H9 (cell line): ENCODE data around the gene STX8. TPM values are rescaled to one million over a fixed set of nuclear protein-coding genes. Genes with fewer than 3 reads are reported as not detected.

Source experiments
- DNase-seq: peaks from one replicate; pipeline ENCODE4 v3.0.0-alpha.2; 2017
- H2AFZ ChIP-seq: one replicate; pipeline ENCODE4 v1.6.1; 2013; ENCODE audit warnings: mild to moderate bottlenecking, low read length, control low read depth, moderate library complexity
- H2AK5ac ChIP-seq: 2 replicates; pipeline ENCODE4 v1.6.1; 2013; ENCODE audit warnings: low read length, control low read depth, mixed read lengths; ENCODE audit not compliant: insufficient read length
- H2BK120ac ChIP-seq: one replicate; pipeline ENCODE4 v1.6.1; 2013; ENCODE audit warnings: low read depth, mild to moderate bottlenecking, low read length, control low read depth, inconsistent platforms; ENCODE audit not compliant: poor library complexity, severe bottlenecking
- H2BK12ac ChIP-seq: 2 replicates; pipeline ENCODE4 v1.6.1; 2013; ENCODE audit warnings: low read length, control low read depth, mixed read lengths, low read depth; ENCODE audit not compliant: insufficient read length
- H2BK15ac ChIP-seq: 2 replicates; pipeline ENCODE4 v1.6.1; 2013; ENCODE audit warnings: low read depth, low read length, control low read depth
- H2BK20ac ChIP-seq: one replicate; pipeline ENCODE4 v1.6.1; 2013; ENCODE audit warnings: low read depth, mild to moderate bottlenecking, low read length, control low read depth, inconsistent platforms; ENCODE audit not compliant: poor library complexity, severe bottlenecking
- H2BK5ac ChIP-seq: 2 replicates; pipeline ENCODE4 v1.6.1; 2013; ENCODE audit warnings: low read length, control low read depth, mixed read lengths; ENCODE audit not compliant: insufficient read length
- H3K14ac ChIP-seq: 2 replicates; pipeline ENCODE4 v1.6.1; 2013; ENCODE audit warnings: low read length, control low read depth; ENCODE audit not compliant: insufficient read depth
- H3K18ac ChIP-seq: 2 replicates; pipeline ENCODE4 v1.6.1; 2013; ENCODE audit warnings: low read depth, mild to moderate bottlenecking, mixed read lengths, low read length, control low read depth; ENCODE audit not compliant: insufficient read length
- H3K23ac ChIP-seq: 2 replicates; pipeline ENCODE4 v1.6.1; 2013; ENCODE audit warnings: low read length, control low read depth, mixed read lengths, low read depth; ENCODE audit not compliant: insufficient read length
- H3K23me2 ChIP-seq: 2 replicates; pipeline ENCODE4 v1.6.1; 2013; ENCODE audit warnings: low read depth, mild to moderate bottlenecking, mixed read lengths, low read length, control low read depth; ENCODE audit not compliant: insufficient read length, poor library complexity, severe bottlenecking
- H3K27ac ChIP-seq: 2 replicates; pipeline ENCODE4 v1.5.1; 2013; ENCODE audit warnings: low read length, control low read depth, mixed read lengths, low read depth; ENCODE audit not compliant: insufficient read length
- H3K27me3 ChIP-seq: 2 replicates; pipeline ENCODE4 v1.6.1; 2013; ENCODE audit warnings: low read length, control low read depth, inconsistent platforms; ENCODE audit not compliant: insufficient read depth
- H3K4ac ChIP-seq: 2 replicates; pipeline ENCODE4 v1.6.1; 2013; ENCODE audit warnings: low read depth, mild to moderate bottlenecking, control low read depth, inconsistent platforms, low read length, moderate library complexity
- H3K4me1 ChIP-seq: 2 replicates; pipeline ENCODE4 v1.6.1; 2013; ENCODE audit warnings: low read length, control low read depth, inconsistent platforms; ENCODE audit not compliant: insufficient read depth
- H3K4me2 ChIP-seq: 2 replicates; pipeline ENCODE4 v1.6.1; 2013; ENCODE audit warnings: low read length, control low read depth, mixed read lengths; ENCODE audit not compliant: insufficient read length, insufficient read depth
- H3K56ac ChIP-seq: 2 replicates; pipeline ENCODE4 v1.6.1; 2013; ENCODE audit warnings: low read depth, mild to moderate bottlenecking, mixed read lengths, low read length, control low read depth; ENCODE audit not compliant: insufficient read length
- H3K79me1 ChIP-seq: 2 replicates; pipeline ENCODE4 v1.6.1; 2013; ENCODE audit warnings: low read depth, mild to moderate bottlenecking, moderate library complexity, low read length, control low read depth, inconsistent platforms; ENCODE audit not compliant: insufficient read depth, poor library complexity, severe bottlenecking
- H3K79me2 ChIP-seq: 2 replicates; pipeline ENCODE4 v1.6.1; 2013; ENCODE audit warnings: low read length, control low read depth, inconsistent platforms; ENCODE audit not compliant: insufficient read depth
- H3K9ac ChIP-seq: 2 replicates; pipeline ENCODE4 v1.6.1; 2013; ENCODE audit warnings: low read length, control low read depth, mixed read lengths; ENCODE audit not compliant: insufficient read length; ENCODE audit errors: extremely low read depth
- H3K9me3 ChIP-seq: one replicate; pipeline ENCODE4 v1.6.1; 2013; ENCODE audit warnings: low read depth, low read length, inconsistent platforms; ENCODE audit not compliant: control insufficient read depth
- H3T11ph ChIP-seq: one replicate; pipeline ENCODE4 v1.6.1; 2013; ENCODE audit warnings: mild to moderate bottlenecking, low read length, control low read depth, inconsistent platforms
- H4K20me1 ChIP-seq: one replicate; pipeline ENCODE4 v1.6.1; 2013; ENCODE audit not compliant: control insufficient read depth, insufficient read length, insufficient read depth
- H4K5ac ChIP-seq: 2 replicates; pipeline ENCODE4 v1.6.1; 2013; ENCODE audit warnings: low read depth, mild to moderate bottlenecking, mixed read lengths, low read length, control low read depth; ENCODE audit not compliant: insufficient read length
- H4K8ac ChIP-seq: replicated peaks from 2 replicates; pipeline ENCODE4 v1.6.1; 2013; ENCODE audit warnings: low read length, control low read depth, mixed read lengths, low read depth; ENCODE audit not compliant: insufficient read length
- H4K91ac ChIP-seq: 2 replicates; pipeline ENCODE4 v1.6.1; 2013; ENCODE audit warnings: low read depth, mild to moderate bottlenecking, moderate library complexity, mixed read lengths, low read length, control low read depth; ENCODE audit not compliant: insufficient read length
- H3K27ac Mint-ChIP-seq, 3 experiments: 2 replicates in 2 of 3; 3 replicates in 1 of 3; pipeline ENCODE4 v1.8.0; 2020 to 2021; ENCODE audit warnings: mixed read lengths in 3 of 3, mild to moderate bottlenecking in 1 of 3, moderate library complexity in 1 of 3
- H3K27me3 Mint-ChIP-seq: 2 replicates; pipeline ENCODE4 v1.8.0; 2021; ENCODE audit warnings: low read depth, mild to moderate bottlenecking, moderate library complexity, mixed read lengths
- H3K36me3 Mint-ChIP-seq, 3 experiments: 2 replicates in 2 of 3; 3 replicates in 1 of 3; pipeline ENCODE4 v1.8.0; 2020 to 2021; ENCODE audit warnings: low read depth in 3 of 3, mixed read lengths in 3 of 3; ENCODE audit not compliant: insufficient read depth in 1 of 3
- H3K4me1 Mint-ChIP-seq, 2 experiments: 2 replicates each; pipeline ENCODE4 v1.8.0; 2020; ENCODE audit warnings: mixed read lengths in 2 of 2
- H3K4me3 Mint-ChIP-seq, 2 experiments: 2 replicates in 1 of 2; 3 replicates in 1 of 2; pipeline ENCODE4 v1.8.0; 2020 to 2021; ENCODE audit warnings: mild to moderate bottlenecking in 2 of 2, mixed read lengths in 2 of 2, moderate library complexity in 1 of 2
- H3K9me3 Mint-ChIP-seq, 2 experiments: 2 replicates in 1 of 2; 3 replicates in 1 of 2; pipeline ENCODE4 v1.8.0; 2020; ENCODE audit warnings: mild to moderate bottlenecking in 2 of 2, mixed read lengths in 2 of 2, moderate library complexity in 1 of 2
- WGBS: extraction: QIAGEN DNeasy Blood & Tissue Kit; methylation state at CpG from one replicate; pipeline ENCODE4 v1.1.7; 2013; ENCODE audit warnings: missing lambda C conversion rate, low lambda C conversion rate, mixed read lengths; ENCODE audit not compliant: insufficient read length; ENCODE audit errors: extremely low coverage; 5-methylcytosine and 5-hydroxymethylcytosine counted together
- total RNA-seq: library from RNA; stranded (reverse); gene quantifications from 2 replicates; pipeline ENCODE4 v1.2.1, GENCODE V29; 2021
- TF ChIP-seq, protein P1 (sequence below): fragments of 200-600 bp; sonication (generic); conservative IDR thresholded peaks from 3 replicates; pipeline ENCODE4 v1.8.0; 2021; ENCODE audit warnings: antibody characterized with exemption, mild to moderate bottlenecking

STX8 gene
- total RNA-seq, 1 experiment from 2014 or later = 55.1 TPM

GRCh38 chr17:9434642-9435057 is 141.0 kb downstream of the STX8 start:
- H4K8ac ChIP-seq = no peak overlapping the region
- no peak overlapping the region for H3K4ac ChIP-seq
- H2AFZ ChIP-seq = no peak overlapping the region
- H2BK12ac ChIP-seq = no peak overlapping the region
- Mint-ChIP-seq H3K36me3 (no peaks in the 10 kb centered on the region), H3K4me1 (peaks cover 13% of the 10 kb centered on the region in 2 experiments), H3K27ac (no peak overlapping the region; a peak in 1 of 7 replicates), H3K27me3 (no peaks in the 10 kb centered on the region), H3K4me3 (no peak overlapping the region), H3K9me3 (peaks cover 2 to 3% of the 10 kb centered on the region in 2 experiments; a peak in 2 of 5 replicates)
- H2BK5ac ChIP-seq = no peak overlapping the region
- no peaks in the 10 kb centered on the region for H3K9me3 ChIP-seq
- no peaks in the 10 kb centered on the region for H4K20me1 ChIP-seq
- H3T11ph ChIP-seq = no peak overlapping the region
- H3K27me3 ChIP-seq = no peaks in the 10 kb centered on the region
- no peaks in the 10 kb centered on the region for H3K4me1 ChIP-seq
- no peaks in the 10 kb centered on the region for H3K79me1 ChIP-seq
- H2BK20ac ChIP-seq = no peak overlapping the region
- H3K18ac ChIP-seq = no peak overlapping the region
- H3K23ac ChIP-seq = no peak overlapping the region
- no peak overlapping the region for H2AK5ac ChIP-seq
- DNase-seq = no peak
- TF ChIP-seq, protein P1, sequence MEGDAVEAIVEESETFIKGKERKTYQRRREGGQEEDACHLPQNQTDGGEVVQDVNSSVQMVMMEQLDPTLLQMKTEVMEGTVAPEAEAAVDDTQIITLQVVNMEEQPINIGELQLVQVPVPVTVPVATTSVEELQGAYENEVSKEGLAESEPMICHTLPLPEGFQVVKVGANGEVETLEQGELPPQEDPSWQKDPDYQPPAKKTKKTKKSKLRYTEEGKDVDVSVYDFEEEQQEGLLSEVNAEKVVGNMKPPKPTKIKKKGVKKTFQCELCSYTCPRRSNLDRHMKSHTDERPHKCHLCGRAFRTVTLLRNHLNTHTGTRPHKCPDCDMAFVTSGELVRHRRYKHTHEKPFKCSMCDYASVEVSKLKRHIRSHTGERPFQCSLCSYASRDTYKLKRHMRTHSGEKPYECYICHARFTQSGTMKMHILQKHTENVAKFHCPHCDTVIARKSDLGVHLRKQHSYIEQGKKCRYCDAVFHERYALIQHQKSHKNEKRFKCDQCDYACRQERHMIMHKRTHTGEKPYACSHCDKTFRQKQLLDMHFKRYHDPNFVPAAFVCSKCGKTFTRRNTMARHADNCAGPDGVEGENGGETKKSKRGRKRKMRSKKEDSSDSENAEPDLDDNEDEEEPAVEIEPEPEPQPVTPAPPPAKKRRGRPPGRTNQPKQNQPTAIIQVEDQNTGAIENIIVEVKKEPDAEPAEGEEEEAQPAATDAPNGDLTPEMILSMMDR = no peak
- H4K91ac ChIP-seq = no peak overlapping the region
- H3K4me2 ChIP-seq = no peak overlapping the region
- H3K27ac ChIP-seq = no peak overlapping the region
- no peaks in the 10 kb centered on the region for H3K79me2 ChIP-seq
- no peaks in the 10 kb centered on the region for H3K23me2 ChIP-seq
- H3K14ac ChIP-seq = no peak overlapping the region
- no CpG with 5 or more reads among the region's 3 CpGs for WGBS
- H3K9ac ChIP-seq = no peak overlapping the region
- no peak overlapping the region for H3K56ac ChIP-seq
- H2BK15ac ChIP-seq = no peak overlapping the region
- H2BK120ac ChIP-seq = no peak overlapping the region
- H4K5ac ChIP-seq = no peak overlapping the region
